IPS DF 19.7 (cell line): ENCODE results near the gene ATG16L2.
"Not testable (repeated sequence)": the region's sequence is repeated elsewhere in the genome, so short reads cannot be mapped to it uniquely, and the experiment has no call there.

Experiments used
- DNase-seq: peaks from one replicate; pipeline ENCODE4 v3.0.0-alpha.2; 2013; ENCODE audit warnings: low read depth, low spot score

The ATG16L2 gene

DNA sequence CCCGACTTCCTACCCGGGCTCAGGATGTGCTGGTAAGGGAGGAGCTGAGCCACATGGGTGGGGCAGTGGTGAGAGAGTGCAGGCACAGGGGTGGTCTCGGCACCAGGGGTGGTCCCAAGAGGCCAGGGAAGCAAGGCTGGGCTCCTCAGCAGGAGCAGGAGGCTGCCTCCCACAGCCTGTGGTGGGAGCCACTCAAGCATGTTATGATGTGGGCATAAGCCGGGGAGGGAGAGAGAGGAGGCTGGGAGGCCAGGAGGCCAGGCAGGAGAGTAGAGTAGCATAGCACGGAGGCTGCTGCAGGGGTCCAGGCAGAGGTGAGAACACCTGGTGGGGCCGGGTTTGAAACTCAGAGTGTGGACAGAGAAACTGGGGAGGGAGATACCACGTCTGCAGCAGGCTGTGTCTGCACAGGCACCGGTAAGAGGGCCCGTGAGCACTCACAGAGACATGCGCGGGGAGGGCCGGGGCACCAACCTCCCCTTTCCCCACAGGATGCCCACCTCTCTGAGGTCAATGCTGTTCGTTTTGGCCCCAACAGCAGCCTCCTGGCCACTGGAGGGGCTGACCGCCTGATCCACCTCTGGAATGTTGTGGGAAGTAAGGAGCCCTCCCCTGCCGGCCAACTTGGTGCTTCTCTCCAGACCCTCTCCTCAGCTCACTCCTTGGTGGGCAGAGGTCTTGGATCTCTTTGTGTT lies 10.7 kb downstream of the ATG16L2 start:
- no peak for DNase-seq

DNA sequence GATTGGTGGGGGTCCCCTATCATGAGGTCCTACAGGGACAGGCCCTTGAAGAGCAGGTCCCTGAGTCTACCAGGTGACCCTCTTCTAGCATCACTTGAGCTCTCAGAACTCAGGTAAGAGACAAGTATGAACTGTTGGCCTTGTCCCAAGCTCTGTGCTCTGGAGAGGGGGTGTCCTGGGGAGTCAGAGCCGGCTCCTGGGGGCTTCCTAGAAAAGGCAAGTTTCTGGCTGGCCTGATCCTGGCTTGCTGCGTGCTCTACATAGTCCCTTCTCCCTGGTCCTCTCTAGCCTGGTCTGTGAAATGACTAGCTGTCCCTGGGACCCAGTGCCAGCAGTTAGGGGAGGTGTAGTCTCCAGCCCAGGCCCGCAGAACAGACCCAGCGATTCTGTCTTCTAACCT lies 11.4 kb downstream of the ATG16L2 start:
- DNase-seq = no peak

DNA sequence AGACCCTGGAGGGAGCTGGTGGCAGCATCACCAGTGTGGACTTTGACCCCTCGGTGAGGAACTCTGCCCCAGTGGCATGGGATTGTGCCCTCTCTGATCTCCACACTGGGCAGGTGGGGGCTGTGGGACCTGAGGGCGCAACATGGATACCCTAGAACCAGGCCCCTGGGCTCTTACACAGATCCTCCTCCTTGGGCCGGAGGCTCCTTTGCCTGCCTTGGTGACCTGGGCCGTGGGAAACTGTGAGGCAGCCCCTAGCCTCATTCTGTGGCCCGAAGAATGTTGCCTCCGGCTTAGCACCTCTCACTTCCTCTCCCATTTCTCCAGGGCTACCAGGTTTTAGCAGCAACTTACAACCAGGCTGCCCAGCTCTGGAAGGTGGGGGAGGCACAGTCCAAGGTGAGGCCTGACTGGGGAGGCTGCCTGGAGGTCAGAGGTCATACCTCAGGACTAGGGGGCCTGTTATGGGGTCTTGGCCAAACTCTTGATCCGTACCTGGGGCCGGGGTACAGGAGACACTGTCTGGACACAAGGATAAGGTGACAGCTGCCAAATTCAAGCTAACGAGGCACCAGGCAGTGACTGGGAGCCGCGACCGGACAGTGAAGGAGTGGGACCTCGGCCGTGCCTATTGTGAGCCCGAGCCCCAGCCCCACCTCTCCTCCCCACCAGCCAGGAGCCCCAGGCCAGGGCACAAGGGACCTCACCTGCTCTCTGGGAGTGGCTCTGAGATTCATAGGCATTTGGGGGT lies 12.2 kb downstream of the ATG16L2 start:
- DNase-seq = no peak

DNA sequence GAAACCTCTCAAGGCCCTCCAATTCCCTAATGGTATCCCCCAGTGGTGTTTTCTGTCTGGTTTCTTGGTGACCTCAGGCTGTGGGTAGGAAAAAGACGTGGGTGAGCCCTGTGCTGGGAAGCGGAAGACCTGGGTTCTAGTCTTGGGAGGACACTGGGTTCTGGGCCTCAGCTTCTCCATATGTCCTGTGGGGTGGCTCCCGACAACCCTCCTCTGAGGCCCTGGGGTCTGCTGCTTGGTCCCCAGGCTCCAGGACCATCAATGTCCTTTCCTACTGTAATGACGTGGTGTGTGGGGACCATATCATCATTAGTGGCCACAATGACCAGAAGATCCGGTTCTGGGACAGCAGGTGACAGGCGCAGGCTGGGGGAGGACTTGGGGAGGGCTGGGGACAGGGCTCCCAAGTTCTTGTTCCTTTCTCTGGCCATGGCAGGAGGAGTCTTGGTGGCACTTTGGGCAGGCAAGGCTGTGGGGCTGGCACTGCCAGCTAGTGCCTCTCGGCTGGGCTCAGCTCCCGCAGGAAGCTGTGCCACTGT lies 12.8 kb downstream of the ATG16L2 start:
- DNase-seq = no peak

DNA sequence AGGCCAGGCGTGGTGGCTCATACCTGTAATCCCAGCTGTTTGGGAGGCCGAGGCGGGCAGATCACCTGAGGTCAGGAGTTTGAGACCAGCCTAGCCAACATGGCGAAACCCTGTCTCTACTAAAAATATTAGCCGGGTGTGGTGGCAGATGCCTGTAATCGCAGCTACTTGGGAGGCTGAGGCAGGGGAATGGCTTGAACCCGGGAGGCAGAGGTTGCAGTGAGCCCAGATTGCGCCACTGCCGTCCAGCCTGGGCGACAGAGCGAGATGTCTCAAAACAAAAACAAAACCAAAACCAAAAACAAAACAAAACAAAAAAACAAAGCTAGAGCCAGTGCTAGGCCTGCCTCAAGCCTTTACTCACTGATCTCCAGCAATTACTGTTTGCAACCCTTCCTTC lies 13.4 kb downstream of the ATG16L2 start:
- DNase-seq = not testable (repeated sequence)

DNA sequence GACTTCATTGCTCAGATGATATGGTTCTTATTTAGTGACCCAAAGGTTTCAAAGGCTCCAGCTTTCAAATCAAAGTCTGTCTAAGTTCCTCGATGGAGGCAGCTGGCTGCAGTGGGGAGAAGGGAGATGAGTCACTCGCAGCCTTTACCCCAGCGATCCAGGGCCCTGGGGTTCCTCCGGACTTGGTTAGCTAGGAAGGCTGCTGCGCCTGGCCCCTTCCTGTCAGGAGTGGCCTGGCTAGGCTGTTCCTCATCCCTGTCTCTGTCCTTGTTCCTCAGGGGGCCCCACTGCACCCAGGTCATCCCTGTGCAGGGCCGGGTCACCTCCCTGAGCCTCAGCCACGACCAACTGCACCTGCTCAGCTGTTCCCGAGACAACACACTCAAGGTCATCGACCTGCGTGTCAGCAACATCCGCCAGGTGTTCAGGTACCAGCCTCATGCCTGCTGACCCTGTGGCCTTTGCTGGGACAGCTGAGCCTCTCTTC lies 13.9 kb downstream of the ATG16L2 start:
- no peak for DNase-seq

DNA sequence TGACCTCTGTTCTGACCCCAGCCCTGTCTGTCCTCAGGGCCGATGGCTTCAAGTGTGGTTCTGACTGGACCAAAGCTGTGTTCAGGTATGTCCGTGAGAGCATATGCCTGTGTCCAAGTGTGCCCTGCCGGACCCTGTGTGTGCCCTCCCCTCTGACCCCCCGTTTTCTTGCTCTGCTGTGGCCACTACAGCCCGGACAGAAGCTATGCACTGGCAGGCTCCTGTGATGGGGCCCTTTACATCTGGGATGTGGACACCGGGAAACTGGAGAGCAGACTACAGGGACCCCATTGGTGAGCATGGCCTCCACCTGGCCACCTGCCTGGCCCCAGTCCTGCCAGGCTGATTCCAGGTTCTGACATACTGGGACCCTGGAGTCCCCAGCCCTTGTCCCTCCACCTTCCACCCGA lies 14.5 kb downstream of the ATG16L2 start:
- DNase-seq = no peak

DNA sequence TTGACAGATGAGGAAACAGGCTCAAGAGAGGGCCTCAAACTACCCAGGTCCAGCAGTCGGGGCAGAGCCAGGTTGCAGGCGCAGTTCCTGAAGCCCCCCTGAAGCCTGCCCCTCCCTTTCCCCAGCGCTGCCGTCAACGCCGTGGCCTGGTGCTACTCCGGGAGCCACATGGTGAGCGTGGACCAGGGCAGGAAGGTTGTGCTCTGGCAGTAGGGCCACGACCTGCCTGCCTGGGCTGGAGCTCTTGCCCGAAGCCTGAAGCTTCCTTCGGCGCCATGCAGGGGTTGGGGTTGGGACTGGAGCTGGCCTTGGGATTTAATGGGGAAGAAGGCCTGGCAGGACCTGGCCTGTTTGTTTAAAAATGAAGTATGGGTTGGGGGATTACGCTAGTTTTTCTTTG lies 15.0 kb downstream of the ATG16L2 start:
- no peak for DNase-seq

DNA sequence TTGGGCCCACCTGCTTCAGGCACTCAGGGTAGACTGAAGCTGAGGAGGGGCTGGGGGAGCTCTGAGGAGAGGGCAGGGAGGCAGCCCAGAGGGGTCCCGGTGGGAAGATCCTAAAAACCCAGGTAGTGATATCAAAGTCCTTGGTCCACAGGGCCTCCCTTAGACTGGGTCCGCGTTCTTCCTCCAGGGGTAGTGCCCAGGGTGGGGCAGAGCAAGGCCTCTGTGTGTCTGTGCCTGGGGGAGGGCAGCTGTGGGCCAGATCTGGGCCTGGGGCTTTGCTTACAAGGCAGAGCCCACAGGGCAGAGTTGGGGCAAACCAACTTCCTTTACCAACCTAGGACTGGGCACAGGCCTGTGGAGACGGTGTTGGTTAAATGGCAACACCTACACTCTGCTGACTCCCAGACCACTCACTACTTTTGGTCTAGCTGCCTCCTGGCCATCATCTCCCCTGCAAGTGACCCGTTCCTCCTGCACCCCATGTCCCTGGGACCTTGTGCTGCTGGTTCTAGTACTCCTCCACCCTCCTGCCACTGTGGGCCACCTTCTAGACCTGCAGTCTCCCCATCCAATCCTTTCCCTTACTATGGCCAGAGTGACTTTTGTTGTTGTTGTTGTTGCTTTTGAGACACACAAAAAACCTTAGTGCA lies 15.8 kb downstream of the ATG16L2 start:
- no peak for DNase-seq

DNA sequence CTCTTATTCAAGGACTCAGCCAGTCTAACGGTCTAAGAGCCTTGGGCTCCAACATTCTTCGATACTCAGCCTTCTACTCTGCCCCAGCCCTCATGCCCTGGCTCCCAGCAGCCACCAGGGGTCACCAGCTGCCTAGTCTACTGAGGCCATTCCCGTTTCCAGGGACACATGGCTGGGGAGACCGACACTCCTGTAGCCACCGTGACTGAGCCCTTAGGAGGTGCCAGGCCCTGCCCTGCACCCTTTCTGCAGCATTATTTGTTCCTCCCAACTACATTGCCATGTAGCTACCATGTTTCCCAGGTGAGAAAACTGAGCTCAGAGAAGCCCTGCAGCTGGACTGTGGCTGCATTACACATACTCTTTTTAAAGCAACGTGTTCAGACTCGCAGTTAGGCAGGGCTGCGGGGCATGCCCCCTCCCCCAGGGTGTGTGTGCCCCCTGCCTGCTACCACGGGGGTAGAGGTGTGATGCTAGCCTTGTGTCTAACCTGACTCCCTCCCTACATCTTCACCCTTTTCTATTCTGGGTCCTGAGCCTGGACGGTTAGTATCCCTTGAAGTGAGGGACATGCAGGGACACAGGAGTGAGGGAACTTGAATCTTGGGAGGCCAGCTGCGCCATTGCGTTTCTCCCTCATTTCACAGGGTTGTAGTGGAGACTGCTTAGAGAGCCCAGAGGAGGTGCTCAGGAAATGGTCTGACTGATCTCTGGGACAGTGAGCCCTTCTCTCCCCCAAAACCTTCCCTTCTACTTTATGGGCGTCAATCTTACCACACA lies 17.5 kb downstream of the ATG16L2 start:
- no peak for DNase-seq

DNA sequence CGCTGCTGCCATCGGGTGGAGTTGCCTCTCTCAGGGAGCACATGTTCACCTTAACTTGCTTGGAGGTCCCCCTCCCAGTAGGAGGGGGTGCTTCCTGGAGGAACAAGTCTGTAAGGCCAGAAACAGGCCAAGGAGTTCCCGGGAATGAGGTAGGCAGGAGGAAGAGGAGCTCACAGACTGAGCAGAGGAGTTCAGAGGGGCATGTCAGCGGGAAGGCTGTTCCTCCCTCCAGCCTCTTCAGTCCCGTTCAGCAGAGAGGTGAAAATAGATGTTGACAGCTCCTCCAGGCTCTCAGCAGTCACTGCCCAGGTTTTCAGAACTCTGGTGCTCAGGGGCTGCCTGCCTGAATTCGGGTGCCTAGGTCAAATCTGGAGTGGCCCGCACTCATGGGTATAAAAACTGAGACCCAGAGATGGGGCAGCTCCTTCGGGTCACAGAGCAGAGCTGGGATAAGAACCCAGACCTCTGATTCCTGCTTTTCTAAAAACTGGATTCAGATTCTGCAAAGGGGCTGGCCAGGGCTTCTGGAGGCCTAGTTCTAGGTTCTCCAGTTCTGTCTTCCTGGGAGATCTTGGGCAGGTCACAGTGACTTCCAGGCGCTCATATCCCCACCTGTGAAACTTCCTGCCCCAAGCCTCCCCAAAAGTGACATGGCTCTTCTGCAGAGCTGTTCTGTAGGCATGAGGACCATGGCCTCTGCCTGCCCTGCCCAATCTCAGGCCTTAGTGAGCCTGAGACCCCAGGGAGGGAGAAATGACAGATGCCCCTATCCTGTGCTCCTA lies 18.3 kb downstream of the ATG16L2 start:
- no peak for DNase-seq

DNA sequence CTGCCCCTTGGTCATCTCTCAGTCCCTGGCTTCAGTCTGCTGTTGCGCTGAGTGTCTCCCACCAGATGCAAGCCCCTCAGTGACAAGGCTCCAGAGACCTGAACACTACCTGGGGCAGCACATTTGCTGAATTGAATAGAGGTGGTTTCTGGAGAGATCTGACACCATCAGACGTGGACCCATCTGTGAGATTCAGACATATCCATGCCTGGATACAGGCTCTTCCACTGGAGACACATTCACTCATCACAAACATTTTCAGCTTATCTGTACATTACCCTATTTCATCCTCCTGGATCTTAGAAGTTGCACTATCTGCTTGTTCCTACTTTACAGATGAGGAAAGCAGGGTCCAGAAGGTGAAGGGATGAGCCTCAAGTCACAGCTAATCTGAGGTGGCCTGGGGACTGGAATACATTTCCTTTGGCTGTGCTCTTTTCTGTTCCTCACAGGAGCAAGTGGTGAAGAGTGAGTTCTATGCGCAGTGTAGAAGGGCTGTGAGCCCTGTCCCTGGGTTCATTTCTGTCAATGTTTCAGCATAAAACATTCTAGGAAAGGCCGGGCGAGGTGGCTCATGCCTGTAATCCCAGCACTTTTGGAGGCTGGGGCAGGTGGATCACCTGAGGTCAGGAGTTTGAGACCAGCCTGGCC lies 19.0 kb downstream of the ATG16L2 start:
- DNase-seq = no peak

DNA sequence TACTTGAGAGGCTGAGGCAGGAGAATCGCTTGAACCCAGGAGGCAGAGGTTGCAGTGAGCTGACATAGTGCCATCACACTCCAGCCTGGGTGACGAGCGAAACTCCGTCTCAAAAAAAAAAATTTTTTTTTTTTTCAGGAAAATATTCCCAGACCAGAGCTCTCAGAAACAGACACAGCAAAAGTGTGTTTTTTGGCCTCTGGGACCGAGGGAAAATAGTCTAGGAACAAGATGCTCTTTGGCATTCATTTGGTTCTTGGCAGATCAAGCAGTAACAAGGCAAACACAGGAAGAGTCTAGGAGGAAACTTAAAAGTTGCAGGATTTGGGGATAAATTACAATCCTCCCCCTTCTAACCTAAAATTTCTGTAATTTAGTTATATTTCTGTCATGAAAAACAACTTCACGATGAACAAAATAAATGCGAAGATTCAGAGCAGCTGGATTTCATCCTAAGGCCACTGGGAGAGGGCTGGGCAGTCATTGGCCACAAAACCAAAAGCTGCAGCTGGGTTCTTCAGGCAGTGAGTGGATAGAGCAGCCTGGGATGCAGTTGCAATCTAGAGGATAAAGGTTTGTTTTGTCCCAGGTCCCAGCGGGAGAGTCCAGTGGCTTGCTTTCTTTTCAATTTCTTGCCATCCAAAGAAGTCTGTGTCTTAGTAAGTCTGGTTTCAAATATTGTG lies 19.7 kb downstream of the ATG16L2 start:
- DNase-seq = no peak

DNA sequence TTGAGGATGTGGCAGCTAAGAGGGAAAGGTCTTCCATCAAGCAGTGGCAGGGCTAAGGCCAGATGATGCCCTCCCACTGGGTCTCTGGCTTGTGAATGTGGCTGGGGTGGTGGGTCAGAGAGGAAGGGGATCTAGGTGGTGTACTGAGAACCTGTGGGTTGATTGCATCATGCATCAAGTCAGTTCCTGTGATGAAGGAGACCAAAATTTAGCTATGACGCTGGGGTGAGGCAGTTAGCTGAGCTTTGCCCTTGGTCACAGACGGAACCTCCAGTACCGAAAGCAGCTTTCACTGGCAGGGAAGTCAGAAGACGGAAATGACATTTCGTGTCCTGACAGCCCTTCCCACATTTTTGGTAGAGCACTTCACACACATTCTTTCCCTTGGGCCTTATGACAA lies 20.7 kb downstream of the ATG16L2 start:
- no peak for DNase-seq

DNA sequence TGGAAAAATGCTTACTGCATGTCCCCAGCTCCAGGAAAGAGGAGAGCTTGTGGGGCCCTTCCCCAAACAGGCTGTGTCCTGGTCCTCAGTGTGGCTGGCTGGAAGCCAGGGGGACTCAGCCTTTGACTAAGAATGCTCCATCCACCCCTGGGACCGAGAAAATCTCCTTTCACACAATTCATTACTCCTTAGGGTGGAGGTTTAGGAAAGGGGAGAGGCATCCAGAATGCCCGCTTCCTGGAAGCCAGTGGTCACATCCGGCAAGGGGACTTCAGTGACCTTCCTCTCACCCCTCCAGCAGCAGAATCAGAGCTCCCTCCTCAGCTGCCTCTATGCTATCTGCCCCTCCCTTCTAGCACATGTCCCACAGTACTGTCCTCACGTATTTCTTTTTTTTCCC lies 21.9 kb downstream of the ATG16L2 start:
- DNase-seq = no peak

DNA sequence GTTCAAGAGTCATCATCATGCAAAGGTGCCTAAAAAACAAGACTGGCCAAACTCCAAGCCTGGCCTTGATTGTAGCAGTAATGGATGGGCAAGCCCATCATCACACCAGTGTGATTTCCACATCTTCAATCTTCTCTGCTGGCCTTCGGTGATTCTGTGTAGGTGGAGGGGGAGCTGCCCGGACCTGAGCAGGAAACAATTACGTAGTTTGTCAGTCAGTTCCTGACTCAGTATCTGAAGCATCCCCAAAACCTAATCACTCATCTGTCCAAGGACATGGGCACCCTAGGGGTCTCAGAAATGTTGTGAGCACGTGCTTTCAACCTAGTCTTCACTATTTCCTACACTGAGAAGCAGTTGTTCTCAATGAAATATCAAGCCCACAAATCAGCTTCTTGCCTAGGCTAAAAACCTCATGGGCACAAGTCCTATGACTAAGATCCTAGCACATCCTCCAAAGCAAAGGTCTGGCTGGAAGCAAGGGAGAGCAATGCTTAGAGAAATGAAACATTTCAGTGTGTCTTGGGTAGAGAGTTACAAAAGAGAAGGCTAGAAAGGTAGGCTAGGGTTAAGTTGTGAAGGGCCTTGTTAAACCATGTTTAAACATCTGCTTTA lies 24.6 kb downstream of the ATG16L2 start:
- no peak for DNase-seq

DNA sequence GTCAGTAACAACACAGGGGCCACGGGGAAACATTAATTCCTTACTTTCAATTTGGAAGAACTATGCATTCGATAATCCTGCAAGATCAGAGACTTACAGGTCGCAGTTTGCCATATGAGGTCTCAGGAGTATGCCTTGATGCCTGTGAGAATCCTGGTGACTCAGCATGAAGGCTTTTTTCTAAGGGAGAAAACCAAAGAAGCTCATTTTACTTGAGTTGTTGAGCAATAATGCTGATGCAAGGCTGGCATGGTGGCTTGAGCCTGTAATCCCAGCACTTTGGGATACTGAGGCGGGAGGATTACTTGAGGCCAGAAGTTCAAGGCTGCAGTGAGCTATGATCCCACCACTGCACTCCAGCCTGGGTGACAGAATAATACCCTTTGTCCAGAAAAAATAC lies 26.6 kb downstream of the ATG16L2 start:
- DNase-seq = no peak

DNA sequence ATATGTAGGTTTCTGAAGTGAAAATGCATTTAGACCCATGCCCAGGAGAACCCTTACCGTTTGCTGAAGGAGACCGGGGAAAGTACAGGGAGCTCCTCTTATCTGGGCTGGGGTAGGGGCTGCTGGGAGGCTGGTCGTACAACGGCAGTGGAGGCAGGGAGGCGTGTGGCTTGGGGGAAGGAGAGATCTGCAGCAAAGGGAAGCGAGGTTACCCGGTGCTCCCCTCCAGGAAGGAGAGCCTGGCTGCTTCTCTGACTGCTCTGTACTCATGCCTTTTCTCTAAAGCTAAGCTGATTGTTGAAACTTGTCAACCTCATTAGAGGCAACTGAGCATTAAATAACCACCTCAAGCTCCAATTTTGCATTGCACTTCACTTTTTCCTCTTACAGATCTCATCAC lies 27.2 kb downstream of the ATG16L2 start:
- DNase-seq = no peak

DNA sequence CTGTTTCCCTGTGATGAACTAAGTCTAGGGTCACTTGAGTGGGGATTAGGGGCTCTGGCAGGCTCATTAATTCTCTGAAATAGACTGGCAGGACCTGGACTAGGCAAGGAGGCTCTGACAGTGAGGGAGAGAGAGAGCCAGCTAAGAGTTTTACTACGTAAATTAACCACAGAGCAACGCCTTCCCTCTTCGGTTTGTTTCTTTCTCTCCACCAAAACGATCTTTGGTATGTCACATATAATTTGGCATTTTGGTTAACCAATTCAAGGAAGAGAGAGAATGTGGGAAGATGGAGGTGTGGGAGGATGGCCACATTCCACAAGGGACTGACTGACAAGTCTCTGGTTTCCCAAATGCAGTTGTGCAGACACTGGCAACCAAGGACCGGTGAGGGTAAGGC lies 27.9 kb downstream of the ATG16L2 start:
- no peak for DNase-seq
